SK-N-SH (cell line): Measurements from ENCODE around the gene MRGPRX1. TPM values are rescaled to one million over a fixed set of nuclear protein-coding genes. Genes with fewer than 3 reads are reported as not detected.
"Not testable (repeated sequence)": the region's sequence is repeated elsewhere in the genome, so short reads cannot be mapped to it uniquely, and the experiment has no call there.

Source experiments
- CTCF ChIA-PET: fragments of 300-600, 350-600 bp; formaldehyde crosslinking; extraction: SDS; loops from one replicate; lab custom pipeline; 2021; lab: Yijun Ruan, JAX
- POLR2A ChIA-PET: fragments of 350-600 bp; sonication (Branson Sonifier 250); formaldehyde crosslinking; extraction: SDS; loops from one replicate; lab custom pipeline; 2020; ENCODE audit warnings: antibody characterized with exemption, inconsistent platforms; lab: Yijun Ruan, JAX
- DNase-seq: peaks from one replicate; pipeline ENCODE4 v3.0.0; 2012
- H2AFZ ChIP-seq: fragments of 200-600 bp; sonication (generic); 2 replicates; pipeline ENCODE4 v1.8.1; 2016; ENCODE audit warnings: antibody characterized with exemption, mild to moderate bottlenecking, low read depth
- H3F3A ChIP-seq: fragments of 200-600 bp; sonication (generic); replicated peaks from 2 replicates; pipeline ENCODE3; 2016; ENCODE audit warnings: antibody characterized with exemption, mild to moderate bottlenecking; ENCODE audit not compliant: insufficient read depth
- H3K27ac ChIP-seq, 2 experiments: fragments of 200-500 bp in 1 of 2; fragments of 200-600 bp in 1 of 2; sonication (Bioruptor generic) in 1 of 2; sonication (generic), shearing (Covaris generic) in 1 of 2; 2 replicates each; pipeline versions ENCODE4 v1.5.1 to v1.6.1; 2014 to 2016; ENCODE audit warnings: low read depth in 2 of 2, inconsistent platforms in 1 of 2, low read length in 1 of 2, mild to moderate bottlenecking in 1 of 2, mixed read lengths in 1 of 2
- H3K27me3 ChIP-seq: fragments of 200-600 bp; sonication (generic), shearing (Covaris generic); 2 replicates; pipeline ENCODE4 v1.6.1; 2016; ENCODE audit warnings: mixed run types; ENCODE audit not compliant: insufficient read depth
- H3K36me3 ChIP-seq, 2 experiments: fragments of 200-500 bp in 1 of 2; fragments of 200-600 bp in 1 of 2; sonication (Bioruptor generic) in 1 of 2; sonication (generic) in 1 of 2; replicated peaks in 1 of 2; 2 replicates each; pipeline versions ENCODE3 to v1.5.1; 2014 to 2016; ENCODE audit warnings: low read length in 1 of 2, mild to moderate bottlenecking in 1 of 2; ENCODE audit not compliant: insufficient read depth in 2 of 2, control insufficient read depth in 1 of 2
- H3K4me1 ChIP-seq, 2 experiments: fragments of 200-500 bp in 1 of 2; fragments of 200-600 bp in 1 of 2; sonication (Bioruptor generic) in 1 of 2; sonication (generic), shearing (Covaris generic) in 1 of 2; 2 replicates each; pipeline versions ENCODE4 v1.5.1 to v1.6.1; 2014 to 2016; ENCODE audit warnings: low read depth in 1 of 2, low read length in 1 of 2, mixed run types in 1 of 2; ENCODE audit not compliant: insufficient read depth in 2 of 2, control insufficient read depth in 1 of 2
- H3K4me2 ChIP-seq: fragments of 200-600 bp; sonication (generic), shearing (Covaris generic); 2 replicates; pipeline ENCODE4 v1.6.1; 2017; ENCODE audit warnings: mixed run types
- H3K4me3 ChIP-seq, 2 experiments: fragments of 200-500 bp in 1 of 2; fragments of 200-600 bp in 1 of 2; sonication (Bioruptor generic) in 1 of 2; sonication (generic), shearing (Covaris generic) in 1 of 2; 2 replicates each; pipeline versions ENCODE4 v1.5.1 to v1.8.1; 2014 to 2016; ENCODE audit warnings: low read depth in 2 of 2, inconsistent platforms in 1 of 2, low read length in 1 of 2, mild to moderate bottlenecking in 1 of 2, mixed read lengths in 1 of 2, moderate library complexity in 1 of 2
- H3K79me2 ChIP-seq: fragments of 200-600 bp; sonication (generic); 2 replicates; pipeline ENCODE4 v1.8.1; 2017; ENCODE audit warnings: mild to moderate bottlenecking; ENCODE audit not compliant: insufficient read depth
- H3K9ac ChIP-seq: fragments of 200-600 bp; sonication (generic); 2 replicates; pipeline ENCODE4 v1.6.1; 2017; ENCODE audit warnings: mixed run types
- H3K9me2 ChIP-seq: fragments of 200-600 bp; sonication (generic); 2 replicates; pipeline ENCODE4 v1.6.1; 2017; ENCODE audit warnings: mixed run types
- H3K9me3 ChIP-seq: fragments of 200-600 bp; sonication (generic); 2 replicates; pipeline ENCODE4 v1.6.1; 2017; ENCODE audit warnings: mixed run types, mild to moderate bottlenecking, moderate library complexity
- H4K20me1 ChIP-seq: fragments of 200-600 bp; sonication (generic); 2 replicates; pipeline ENCODE4 v1.6.1; 2017; ENCODE audit warnings: mild to moderate bottlenecking, mixed run types; ENCODE audit not compliant: insufficient read depth
- EP300 ChIP-seq, 2 experiments: IDR thresholded peaks; 2 replicates each; pipeline versions ENCODE4 v1.4.0 to v1.6.1; 2012; ENCODE audit warnings: borderline replicate concordance in 1 of 2, low read depth in 1 of 2, low read length in 1 of 2
- GATA2 ChIP-seq: sonication (generic); formaldehyde crosslinking; IDR thresholded peaks from 2 replicates; pipeline ENCODE4 v1.5.0; 2020; ENCODE audit warnings: mild to moderate bottlenecking, missing genetic modification reagents
- NRF1 ChIP-seq: IDR thresholded peaks from 2 replicates; pipeline ENCODE4 v1.6.1; 2012; ENCODE audit warnings: low read depth, mild to moderate bottlenecking, low read length
- POLR2AphosphoS5 ChIP-seq: IDR thresholded peaks from 2 replicates; pipeline ENCODE4 v1.6.1; 2012; ENCODE audit warnings: low read depth, low read length
- USF1 ChIP-seq: IDR thresholded peaks from 2 replicates; pipeline ENCODE4 v1.4.0; 2012; ENCODE audit warnings: low read depth, borderline replicate concordance
- YY1 ChIP-seq: IDR thresholded peaks from 2 replicates; pipeline ENCODE4 v1.4.0; 2012; ENCODE audit warnings: low read depth, mild to moderate bottlenecking
- WGBS: methylation state at CpG from one replicate; pipeline ENCODE4 v1.1.6; 2017; ENCODE audit warnings: low lambda C conversion rate; 5-methylcytosine and 5-hydroxymethylcytosine counted together
- polyA plus RNA-seq, 3 experiments: library from polyadenylated mRNA; depleted of rRNA; stranded (reverse); fragments of >200 nt; gene quantifications; 2 replicates each; pipeline ENCODE4 v1.2.3, GENCODE V29; 2012

Gene MRGPRX1
- polyA plus RNA-seq, 1 of the 3 experiments (the other 2 are of a cell fraction): not detected

GRCh38 chr11:18907391-18907790 is 31.8 kb downstream of the MRGPRX1 start (continued):
- TF ChIP-seq EP300 (IDR thresholded peaks at IDR 0.05; ENCODE audit: borderline replicate concordance in 1 of 2, low read depth in 1 of 2, low read length in 1 of 2) (no peak), USF1 (no peak), POLR2AphosphoS5 (no peak), GATA2 (CRISPR knock-in tag) (no peak), YY1 (no peak), NRF1 (no peak)

DNA sequence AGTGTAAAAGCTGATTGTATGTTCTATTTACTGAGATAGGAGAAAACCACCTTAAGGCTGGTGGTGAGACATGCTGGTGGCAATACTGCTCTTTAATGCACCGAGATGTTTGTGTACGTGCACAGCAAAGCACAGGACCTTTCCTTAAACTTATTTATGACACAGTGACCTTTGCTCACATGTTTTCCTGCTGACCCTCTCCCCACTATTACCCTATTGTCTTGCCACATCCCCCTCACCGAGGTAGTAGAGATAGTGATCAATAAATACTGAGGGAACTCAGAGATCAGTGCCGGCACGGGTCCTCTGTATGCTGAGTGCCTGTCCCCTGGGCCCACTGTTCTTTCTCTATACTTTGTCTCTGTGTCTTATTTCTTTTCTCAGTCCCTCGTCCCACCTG is 38.6 kb downstream of the MRGPRX1 start:
- H3K27ac ChIP-seq, H2AFZ ChIP-seq, H3K9me2 ChIP-seq, DNase-seq, H3K9me3 ChIP-seq, H3K36me3 ChIP-seq, H3K27me3 ChIP-seq, POLR2A ChIA-PET, H3F3A ChIP-seq, H3K4me2 ChIP-seq, CTCF ChIA-PET, H3K9ac ChIP-seq, H3K79me2 ChIP-seq, H4K20me1 ChIP-seq, H3K4me3 ChIP-seq, H3K4me1 ChIP-seq: not testable (repeated sequence)
- WGBS: 29% methylated on average over 6 of the region's 6 CpGs

GRCh38 chr11:18900151-18900611 is 39.0 kb downstream of the MRGPRX1 start:
- WGBS: 15% methylated on average over 3 of the region's 4 CpGs
- H2AFZ ChIP-seq, H3K4me2 ChIP-seq: not testable (repeated sequence)

DNA sequence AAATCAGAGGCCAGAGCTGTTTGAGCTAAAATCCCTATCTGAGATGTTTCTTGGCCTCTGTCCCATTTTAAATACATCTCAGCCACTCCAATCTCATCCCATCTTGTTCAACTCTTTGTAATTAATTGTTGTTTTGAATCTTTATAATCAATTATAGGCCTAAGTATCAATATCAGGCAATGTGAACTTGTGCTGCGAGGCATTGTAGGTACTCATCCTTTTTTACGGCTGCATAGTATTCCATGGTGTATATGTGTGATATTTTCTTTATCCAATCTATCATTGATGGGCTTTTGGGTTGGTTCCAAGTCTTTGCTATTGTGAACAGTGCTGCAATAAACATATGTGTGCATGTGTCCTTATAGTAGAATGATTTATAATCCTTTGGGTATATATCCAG is 47.5 kb downstream of the MRGPRX1 start:
- H3K4me1 ChIP-seq, H3F3A ChIP-seq, H3K9me3 ChIP-seq, H3K27ac ChIP-seq, H3K27me3 ChIP-seq, DNase-seq, POLR2A ChIA-PET, H4K20me1 ChIP-seq, H2AFZ ChIP-seq, H3K4me3 ChIP-seq, H3K36me3 ChIP-seq, H3K79me2 ChIP-seq, CTCF ChIA-PET, H3K4me2 ChIP-seq, H3K9me2 ChIP-seq, H3K9ac ChIP-seq: not testable (repeated sequence)
- WGBS: 31% methylated on average over 2 of the region's 2 CpGs

More at GRCh38 chr11:18900151-18900611, 39.0 kb downstream of the MRGPRX1 start:
- H3K9me2 ChIP-seq, H3K36me3 ChIP-seq, H3F3A ChIP-seq, H3K4me1 ChIP-seq, H3K9ac ChIP-seq, H4K20me1 ChIP-seq, H3K79me2 ChIP-seq, POLR2A ChIA-PET, H3K9me3 ChIP-seq, H3K27ac ChIP-seq, H3K27me3 ChIP-seq, CTCF ChIA-PET, H3K4me3 ChIP-seq, DNase-seq: not testable (repeated sequence)
